NCI-H2029 (cell line): ENCODE measurements around the gene COL9A3.

Experiments used
- DNase-seq: peaks from one replicate; lab custom pipeline; 2025; lab: John Stamatoyannopoulos, UW

Gene COL9A3

DNA sequence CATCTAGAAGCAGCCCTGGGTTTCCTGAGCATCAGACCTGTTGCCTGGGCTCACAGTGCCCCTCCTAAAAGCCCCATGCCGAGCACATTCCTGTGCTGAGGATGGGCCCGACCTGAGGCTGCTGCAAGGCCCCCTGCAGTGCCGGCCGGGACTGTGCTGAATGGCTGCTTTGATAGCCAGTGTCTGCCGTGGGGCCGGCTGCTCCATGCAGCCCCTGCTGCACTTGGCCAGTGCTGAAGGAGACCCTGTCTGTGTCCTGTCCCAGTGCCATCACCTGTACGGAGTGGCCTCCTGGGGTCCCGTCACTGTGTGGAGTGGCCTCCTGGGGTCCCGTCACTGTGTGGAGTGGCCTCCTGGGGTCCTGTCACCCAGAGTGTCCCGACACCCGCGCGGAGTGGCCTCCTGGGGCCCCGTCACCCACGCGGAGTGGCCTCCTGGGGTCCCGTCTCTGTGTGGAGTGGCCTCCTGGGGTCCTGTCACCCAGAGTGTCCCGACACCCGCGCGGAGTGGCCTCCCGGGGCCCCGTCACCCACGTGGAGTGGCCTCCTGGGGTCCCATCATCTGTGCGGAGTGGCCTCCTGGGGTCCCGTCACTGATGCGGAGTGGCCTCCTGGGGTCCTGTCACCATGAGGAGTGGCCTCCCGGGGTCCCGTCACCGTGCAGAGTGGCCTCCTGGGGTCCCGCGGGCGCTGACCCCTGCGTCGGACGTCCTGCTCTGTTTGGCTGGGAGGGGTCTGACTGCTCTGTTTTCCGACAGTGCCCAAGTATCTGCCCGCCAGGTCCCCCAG, 7.0 kb downstream of the COL9A3 start:
- no peak for DNase-seq

GRCh38 chr20:62824476-62825332, 7.9 kb downstream of the COL9A3 start:
- DNase-seq = no peak

DNA sequence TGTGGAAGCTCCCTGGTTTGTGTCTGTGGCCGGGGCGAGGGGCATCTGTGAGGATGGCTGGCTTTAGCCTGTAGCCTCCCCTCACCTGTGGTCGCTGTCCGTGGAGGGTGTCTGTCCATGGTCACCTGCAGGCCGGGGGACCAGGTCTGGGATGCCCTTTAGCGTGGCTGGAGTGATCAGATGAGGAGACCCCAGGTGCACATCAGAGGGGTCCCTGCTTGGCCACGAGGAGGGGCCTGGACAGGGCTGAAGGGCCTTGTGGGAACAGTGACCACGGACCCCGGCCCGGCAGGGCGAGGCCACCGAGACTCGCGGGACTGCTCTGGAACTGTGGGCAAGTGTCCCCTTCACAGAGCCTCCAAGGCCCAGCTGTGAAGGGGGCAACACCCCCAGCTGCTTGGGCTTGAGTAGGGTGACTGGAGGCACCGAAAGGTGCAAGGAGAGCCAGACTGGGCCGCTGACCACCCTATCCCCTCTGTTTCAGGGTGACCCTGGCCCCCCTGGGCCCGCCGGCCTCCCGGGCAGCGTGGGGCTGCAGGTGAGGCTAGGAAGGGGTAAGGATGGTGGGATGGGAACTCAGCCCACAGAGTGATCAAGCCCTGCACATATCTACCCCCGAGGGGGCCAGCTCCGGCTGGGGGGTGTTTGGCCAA, 8.6 kb downstream of the COL9A3 start:
- no peak for DNase-seq

DNA sequence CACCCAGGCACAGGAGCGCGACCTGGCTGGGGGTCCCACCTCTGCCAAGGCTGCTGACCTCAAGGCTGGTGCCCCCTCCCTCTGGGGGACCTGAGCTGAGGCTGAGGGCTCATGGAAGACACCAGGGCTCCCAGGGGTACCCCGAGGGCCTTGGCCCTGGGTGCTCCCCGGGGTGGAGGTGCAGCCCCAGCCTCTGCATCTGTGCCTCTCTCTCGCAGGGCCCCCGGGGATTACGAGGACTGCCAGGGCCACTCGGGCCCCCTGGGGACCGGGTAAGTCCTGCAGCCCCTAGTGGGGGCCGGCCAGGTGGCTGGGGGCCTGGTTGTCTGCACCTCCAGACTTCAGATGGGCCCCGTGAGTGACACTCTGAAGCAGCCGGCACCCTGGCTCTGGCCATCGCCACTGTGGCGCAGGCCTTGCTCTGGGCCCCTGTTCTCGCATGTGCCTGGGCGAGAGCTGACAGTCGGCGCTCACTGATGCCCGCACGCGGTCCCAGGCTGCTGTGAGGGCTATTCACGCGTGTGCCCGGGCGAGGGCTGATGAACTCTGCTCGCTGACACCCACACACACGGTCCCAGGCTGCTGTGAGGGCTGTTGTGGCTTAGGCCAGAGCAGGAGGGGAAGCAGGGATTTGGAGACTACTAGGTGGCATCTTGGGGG, 9.3 kb downstream of the COL9A3 start:
- no peak for DNase-seq

GRCh38 chr20:62826646-62827310, 9.9 kb downstream of the COL9A3 start:
- no peak for DNase-seq

DNA sequence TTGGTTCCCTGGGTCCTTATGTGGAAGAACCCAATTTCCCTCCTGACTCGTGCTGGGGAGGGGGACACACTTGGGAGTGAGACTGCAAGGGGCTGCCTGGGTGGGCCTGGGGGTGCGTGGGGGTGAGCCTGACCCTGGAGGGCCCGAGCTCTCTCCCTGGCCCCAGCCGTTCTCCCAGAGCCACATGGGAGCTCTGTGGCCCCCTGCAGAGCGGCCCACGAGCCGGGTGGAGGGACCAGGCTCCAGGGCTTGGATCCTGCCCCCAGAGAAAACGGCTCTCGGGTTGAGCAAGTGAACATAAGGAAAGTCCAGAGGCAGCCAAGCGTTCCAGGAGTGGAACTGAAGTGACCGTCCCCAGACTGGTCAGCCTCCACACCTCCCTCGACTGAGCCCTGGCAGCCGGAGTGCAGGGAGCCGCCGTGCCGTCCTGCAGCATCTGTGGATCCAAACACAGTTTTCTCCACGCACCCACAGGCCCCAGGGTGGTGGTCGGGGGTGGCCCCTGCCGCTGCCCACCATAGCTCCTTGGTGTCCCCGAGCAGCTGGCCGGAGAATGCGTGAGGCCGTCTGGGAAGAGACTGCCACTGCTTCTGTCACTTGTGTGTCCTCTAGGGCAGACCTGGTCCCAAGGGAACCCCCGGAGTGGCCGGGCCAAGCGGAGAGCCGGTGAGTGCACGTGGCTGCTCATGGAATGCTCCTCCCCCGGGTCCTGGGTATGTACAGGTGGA, 10.6 kb downstream of the COL9A3 start:
- DNase-seq = no peak

DNA sequence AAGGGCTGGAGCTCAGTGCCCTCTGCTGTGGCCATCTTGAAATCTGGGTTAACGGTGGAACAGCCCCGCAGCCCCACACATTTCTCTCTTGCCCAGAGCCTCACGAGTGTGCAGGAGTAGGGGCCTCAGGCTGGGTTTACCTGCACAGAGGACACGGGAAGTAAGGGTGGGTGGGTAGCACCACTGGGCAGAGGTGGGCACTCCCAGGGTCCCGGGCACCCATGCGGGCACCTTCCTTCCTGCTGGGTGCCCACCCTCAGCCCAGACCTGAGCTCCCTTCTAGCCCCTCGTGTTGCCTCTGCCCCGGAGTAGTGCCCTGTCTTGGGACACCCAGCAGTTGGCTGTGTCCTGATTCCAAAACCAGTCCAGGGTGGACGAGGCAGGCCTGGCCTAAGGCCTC, 11.2 kb downstream of the COL9A3 start:
- DNase-seq = no peak

DNA sequence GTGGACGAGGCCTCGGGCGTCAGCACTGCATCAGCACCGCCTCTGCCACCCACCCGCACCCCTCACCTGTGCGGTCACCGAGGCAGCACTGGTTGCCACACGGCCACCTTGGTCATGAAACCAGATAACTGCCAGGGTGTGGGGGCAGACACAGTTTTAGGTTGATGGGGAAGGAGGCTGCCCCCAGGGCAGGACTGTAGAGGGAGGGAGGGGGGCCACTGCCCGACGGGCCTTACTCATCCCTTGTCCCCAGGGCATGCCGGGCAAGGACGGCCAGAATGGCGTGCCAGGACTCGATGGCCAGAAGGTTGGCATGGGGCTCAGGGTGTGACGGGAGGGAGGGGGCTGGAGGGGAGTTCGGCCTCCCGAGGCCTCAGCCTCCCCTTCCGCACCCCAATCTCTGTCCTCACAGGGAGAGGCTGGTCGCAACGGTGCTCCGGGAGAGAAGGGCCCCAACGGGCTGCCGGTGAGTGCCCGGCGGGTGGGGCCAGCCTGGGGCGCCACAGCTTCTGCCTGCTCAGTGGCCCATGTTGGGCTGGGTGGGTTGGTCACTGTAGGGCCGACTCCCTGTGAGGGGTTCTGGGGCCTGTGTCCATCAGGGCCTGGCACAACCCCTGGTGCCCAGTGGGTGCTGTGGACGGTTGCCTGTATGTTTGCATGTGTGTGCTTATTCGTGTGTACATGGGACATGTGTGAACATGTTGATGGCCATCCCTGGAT, 11.8 kb downstream of the COL9A3 start:
- DNase-seq = no peak

GRCh38 chr20:62829231-62830230, 12.7 kb downstream of the COL9A3 start:
- no peak for DNase-seq

- DNase-seq = no peak
Measured at GRCh38 chr20:62830251-62830650, 13.4 kb downstream of the COL9A3 start.

- DNase-seq = no peak
Measured at GRCh38 chr20:62830821-62831220, 14.0 kb downstream of the COL9A3 start.

DNA sequence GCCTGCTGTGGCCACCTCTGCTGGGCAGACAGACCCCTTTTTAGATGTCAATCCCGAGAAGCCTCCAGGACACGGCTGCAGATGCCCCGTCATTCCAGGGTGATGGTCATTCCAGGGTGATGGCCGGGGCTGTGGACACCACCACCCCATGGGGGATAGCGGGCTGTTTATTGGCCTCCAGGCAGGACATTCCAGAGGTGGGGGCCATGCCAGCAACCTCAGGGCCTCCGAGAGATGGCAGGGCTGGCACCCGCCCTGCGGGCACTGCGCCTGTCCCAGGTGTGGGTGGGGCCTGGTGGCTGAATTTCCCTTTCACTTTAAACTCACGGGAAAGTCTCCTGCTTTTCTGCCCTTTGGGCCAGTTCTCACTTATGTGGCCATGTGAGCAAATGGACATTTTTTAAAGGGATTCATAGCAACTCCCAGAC, 14.5 kb downstream of the COL9A3 start:
- no peak for DNase-seq

- DNase-seq = no peak
Measured at GRCh38 chr20:62831854-62832211, 15.0 kb downstream of the COL9A3 start.

GRCh38 chr20:62832212-62832922, 15.5 kb downstream of the COL9A3 start:
- peak; percentile 72 for DNase-seq

- no peak for DNase-seq
Measured at GRCh38 chr20:62832951-62833391, 16.1 kb downstream of the COL9A3 start.

- no peak for DNase-seq
Measured at GRCh38 chr20:62834967-62835730, 18.3 kb downstream of the COL9A3 start.
